ENCODE data around the gene SYTL1.

GRCh38 chr1:27403065-27403726 lies 61.4 kb downstream of the SYTL1 start:
- TF ChIP-seq, protein P1, sequence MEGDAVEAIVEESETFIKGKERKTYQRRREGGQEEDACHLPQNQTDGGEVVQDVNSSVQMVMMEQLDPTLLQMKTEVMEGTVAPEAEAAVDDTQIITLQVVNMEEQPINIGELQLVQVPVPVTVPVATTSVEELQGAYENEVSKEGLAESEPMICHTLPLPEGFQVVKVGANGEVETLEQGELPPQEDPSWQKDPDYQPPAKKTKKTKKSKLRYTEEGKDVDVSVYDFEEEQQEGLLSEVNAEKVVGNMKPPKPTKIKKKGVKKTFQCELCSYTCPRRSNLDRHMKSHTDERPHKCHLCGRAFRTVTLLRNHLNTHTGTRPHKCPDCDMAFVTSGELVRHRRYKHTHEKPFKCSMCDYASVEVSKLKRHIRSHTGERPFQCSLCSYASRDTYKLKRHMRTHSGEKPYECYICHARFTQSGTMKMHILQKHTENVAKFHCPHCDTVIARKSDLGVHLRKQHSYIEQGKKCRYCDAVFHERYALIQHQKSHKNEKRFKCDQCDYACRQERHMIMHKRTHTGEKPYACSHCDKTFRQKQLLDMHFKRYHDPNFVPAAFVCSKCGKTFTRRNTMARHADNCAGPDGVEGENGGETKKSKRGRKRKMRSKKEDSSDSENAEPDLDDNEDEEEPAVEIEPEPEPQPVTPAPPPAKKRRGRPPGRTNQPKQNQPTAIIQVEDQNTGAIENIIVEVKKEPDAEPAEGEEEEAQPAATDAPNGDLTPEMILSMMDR (IDR thresholded peaks at IDR 0.05), result peak in 1 of 3 experiments; percentile 18
- TF ChIP-seq POLR2A (IDR thresholded peaks at IDR 0.05), result no peak
